GM21447 (cell line): ENCODE data around the gene PFKFB4.

ENCODE experiments used
- ATAC-seq: cut with Tn5 transposase; IDR thresholded peaks from one replicate; pipeline ENCODE4 v1.9.1; 2021; ENCODE audit not compliant: unreplicated experiment

PFKFB4 gene

DNA sequence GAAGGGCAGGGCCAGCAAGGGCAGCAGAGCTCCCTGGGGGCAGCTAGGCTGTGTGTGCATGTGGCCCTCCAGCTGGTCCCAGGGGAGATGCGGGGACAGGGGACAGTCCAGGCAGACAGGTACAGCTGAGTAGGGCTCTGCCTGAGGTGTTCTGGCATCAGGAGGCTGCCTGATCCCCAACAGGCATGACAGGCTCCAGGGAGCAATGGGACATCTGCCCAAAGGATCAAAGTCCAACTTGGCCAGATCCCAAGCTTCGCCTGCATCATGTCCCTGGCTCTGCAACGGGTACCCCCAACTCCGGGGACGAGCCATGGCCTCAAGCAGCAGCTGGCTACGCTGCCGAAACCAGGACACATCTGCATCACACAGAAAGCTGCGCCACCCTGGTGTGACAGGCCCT is 88.3 kb downstream of the PFKFB4 start:
- no peak for ATAC-seq
